Thyroid gland (tissue), 4 donors: ENCODE data around the gene ZNF839. TPM values are rescaled to one million over a fixed set of nuclear protein-coding genes. Genes with fewer than 3 reads are reported as not detected.

Experiments
- DNase-seq, 2 donors: peaks; one replicate each; pipeline ENCODE4 v3.0.0-alpha.2; 2019
- H3K27ac ChIP-seq, 3 donors: fragments of 200-600 bp; sonication (generic); 1 replicate in 2 of 3; 2 replicates in 1 of 3; pipeline ENCODE4 v1.5.1; 2016 to 2019; ENCODE audit warnings: mild to moderate bottlenecking in 1 of 3, moderate library complexity in 1 of 3
- H3K27me3 ChIP-seq: fragments of 200-600 bp; sonication (generic); one replicate; pipeline ENCODE4 v1.5.1; 2019
- H3K36me3 ChIP-seq, 2 donors: fragments of 200-600 bp; sonication (generic); one replicate each; pipeline ENCODE4 v1.5.1; 2016 to 2019
- H3K4me1 ChIP-seq, 2 donors: fragments of 200-600 bp; sonication (generic); one replicate each; pipeline ENCODE4 v1.5.1; 2017 to 2019
- H3K4me3 ChIP-seq, 3 donors: fragments of 200-600 bp; sonication (generic); replicated peaks in 1 of 3; 1 replicate in 2 of 3; 2 replicates in 1 of 3; pipeline ENCODE4 v1.5.1; 2016; ENCODE audit warnings: mild to moderate bottlenecking in 1 of 3
- H3K9me3 ChIP-seq: fragments of 200-600 bp; sonication (generic); one replicate; pipeline ENCODE4 v1.5.1; 2017
- CTCF ChIP-seq, 6 experiments: fragments of 200-600 bp in 3 of 6; fragments of 450-650 bp in 3 of 6; sonication (generic) in 3 of 6; IDR thresholded peaks; one replicate each; pipeline ENCODE4 v1.5.1; 2016 to 2019; ENCODE audit warnings: antibody characterized with exemption in 6 of 6, mild to moderate bottlenecking in 2 of 6, inconsistent platforms in 1 of 6, moderate library complexity in 1 of 6
- POLR2A ChIP-seq, 2 donors: fragments of 450-650 bp; IDR thresholded peaks; one replicate each; pipeline ENCODE4 v1.6.1; 2017; ENCODE audit warnings: antibody characterized with exemption in 2 of 2, mild to moderate bottlenecking in 2 of 2, moderate library complexity in 1 of 2
- WGBS, 2 donors: methylation state at CpG; one replicate each; pipeline ENCODE4 v1.1.5; 2017; 5-methylcytosine and 5-hydroxymethylcytosine counted together
- intact Hi-C: fragments of 100-400 bp; cut with DNase I; formaldehyde crosslinking; loops from one replicate; pipeline ENCODE4 v1.15.1; 2023
- total RNA-seq, 4 donors: library from RNA; depleted of rRNA; stranded (reverse); fragments of >200 nt; gene quantifications; one replicate each; pipeline ENCODE4 v1.2.3, GENCODE V29; 2016

ZNF839 gene
- total RNA-seq, 4 donors from 2014 or later = 9.1 to 14.2 (median 12.9) TPM

DNA sequence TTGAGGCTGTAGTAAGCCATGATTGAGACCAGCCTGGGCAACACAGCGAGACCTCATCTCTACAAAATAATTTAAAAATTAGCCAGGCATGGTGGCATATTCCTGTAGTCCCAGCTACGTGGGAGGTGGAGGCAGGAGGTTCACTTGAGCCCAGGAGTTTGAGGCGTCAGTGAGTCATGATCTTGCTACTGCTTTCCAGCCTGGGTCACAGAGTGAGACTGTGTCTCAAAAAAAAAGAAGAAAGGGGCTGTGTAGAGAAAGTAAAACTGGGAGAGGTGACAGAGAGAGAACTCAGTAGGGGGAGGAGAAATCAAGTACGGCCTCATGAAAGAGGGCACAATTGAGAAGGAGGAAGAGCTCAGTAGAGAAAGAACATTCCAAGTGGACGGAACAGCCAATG, 55.6 kb downstream of the ZNF839 start:
- TF ChIP-seq CTCF (IDR thresholded peaks at IDR 0.05) (no peak), POLR2A (IDR thresholded peaks at IDR 0.05) (no peak)
- Histone ChIP-seq H3K4me1 (peaks cover 0 to 5% of the 10 kb centered on the region in 2 donors), H3K27me3 (no peaks in the 10 kb centered on the region), H3K4me3 (no peak overlapping the region), H3K36me3 (peaks cover 0 to 5% of the 10 kb centered on the region in 2 donors), H3K9me3 (no peaks in the 10 kb centered on the region), H3K27ac (no peak overlapping the region)
- intact Hi-C loops = no loop called here
- DNase-seq = no peak
- 93 to 95% methylated on average over 5 of the region's 5 CpGs for WGBS, 2 donors

GRCh38 chr14:102377696-102378095, 58.1 kb downstream of the ZNF839 start:
- H3K9me3 ChIP-seq = no peaks in the 10 kb centered on the region
- intact Hi-C loops = no loop called here
- H3K36me3 ChIP-seq = peaks cover 0 to 5% of the 10 kb centered on the region in 2 donors
- no peak overlapping the region for H3K27ac ChIP-seq
- no peaks in the 10 kb centered on the region for H3K27me3 ChIP-seq
- TF ChIP-seq CTCF (IDR thresholded peaks at IDR 0.05) = no peak
- no peak for TF ChIP-seq POLR2A (IDR thresholded peaks at IDR 0.05)
- H3K4me3 ChIP-seq = no peak overlapping the region
- DNase-seq = no peak
- H3K4me1 ChIP-seq = peaks cover 0 to 5% of the 10 kb centered on the region in 2 donors

DNA sequence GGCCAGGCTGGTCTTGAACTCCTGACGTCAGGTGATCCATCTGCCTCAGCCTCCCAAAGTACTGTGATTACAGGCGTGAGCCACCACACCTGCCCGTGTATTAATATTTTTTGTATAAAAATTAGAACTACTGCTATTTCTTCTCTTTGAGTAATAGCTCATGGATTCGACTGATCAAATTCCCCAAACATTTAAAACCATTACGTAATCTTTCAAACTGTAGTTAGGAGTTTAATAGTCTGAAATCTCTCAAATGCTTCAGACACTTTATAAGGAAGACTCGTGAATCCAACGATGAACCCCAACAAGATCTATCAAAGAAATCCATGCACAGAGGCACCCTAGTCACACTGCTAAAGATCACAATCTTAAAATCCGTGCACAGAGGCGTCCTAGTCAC, 59.3 kb downstream of the ZNF839 start:
- no peak overlapping the region for H3K27ac ChIP-seq
- TF ChIP-seq POLR2A (IDR thresholded peaks at IDR 0.05) (no peak), CTCF (IDR thresholded peaks at IDR 0.05) (no peak)
- H3K4me3 ChIP-seq = no peak overlapping the region
- intact Hi-C loops = no loop called here
- H3K36me3 ChIP-seq = peaks cover 0 to 5% of the 10 kb centered on the region in 2 donors
- 94 to 96% methylated on average over 9 of the region's 9 CpGs for WGBS, 2 donors
- H3K9me3 ChIP-seq = no peaks in the 10 kb centered on the region
- H3K4me1 ChIP-seq = peaks cover 0 to 5% of the 10 kb centered on the region in 2 donors
- DNase-seq = no peak
- H3K27me3 ChIP-seq = no peaks in the 10 kb centered on the region

DNA sequence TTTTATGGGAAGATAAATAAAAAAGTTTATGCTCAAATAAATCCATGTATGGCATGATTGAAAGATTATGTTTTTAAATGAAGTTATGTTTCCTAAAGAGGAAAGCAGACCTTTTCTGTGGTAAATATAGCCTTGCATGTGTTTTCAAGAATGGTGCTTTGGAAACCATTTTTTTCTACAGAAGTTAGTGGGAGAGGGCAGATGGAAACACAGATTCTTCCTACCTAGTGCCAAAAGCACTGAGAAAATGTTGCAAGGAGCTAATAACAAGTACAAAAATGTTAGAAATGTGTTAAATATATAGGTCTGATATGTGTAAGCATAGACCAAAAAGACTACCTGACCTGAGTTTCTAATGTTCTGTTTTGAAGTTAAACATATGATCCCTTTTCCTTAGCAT, 67.5 kb downstream of the ZNF839 start:
- Histone ChIP-seq H3K36me3 (no peaks in the 10 kb centered on the region), H3K4me3 (no peak overlapping the region), H3K9me3 (no peaks in the 10 kb centered on the region), H3K27me3 (no peaks in the 10 kb centered on the region), H3K4me1 (no peaks in the 10 kb centered on the region), H3K27ac (no peak overlapping the region)
- TF ChIP-seq POLR2A (IDR thresholded peaks at IDR 0.05) (no peak), CTCF (IDR thresholded peaks at IDR 0.05) (no peak)
- intact Hi-C loops = no loop called here
- DNase-seq = no peak

DNA sequence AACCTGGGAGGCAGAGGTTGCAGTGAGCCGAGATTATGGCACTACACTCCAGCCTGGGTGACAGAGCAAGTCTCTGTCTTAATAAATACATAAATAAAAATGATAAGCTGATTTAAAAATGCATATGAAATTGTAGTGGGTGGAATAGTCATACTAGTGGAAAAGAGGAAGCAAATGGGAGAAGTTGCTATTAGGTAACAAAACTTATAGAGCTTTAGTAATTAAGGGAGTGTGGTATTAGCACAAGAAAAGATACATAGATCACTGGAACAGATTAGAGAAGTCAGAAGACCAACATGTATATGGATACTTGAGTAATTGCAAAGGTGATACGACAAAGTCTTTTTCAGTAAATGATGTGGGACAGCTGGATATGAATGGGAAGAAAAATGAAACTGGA, 69.7 kb downstream of the ZNF839 start:
- intact Hi-C loops = no loop called here
- no peak overlapping the region for H3K27ac ChIP-seq
- H3K9me3 ChIP-seq = no peaks in the 10 kb centered on the region
- 94 to 95% methylated on average over 2 of the region's 2 CpGs for WGBS, 2 donors
- H3K27me3 ChIP-seq = no peaks in the 10 kb centered on the region
- DNase-seq = no peak
- H3K4me1 ChIP-seq = no peaks in the 10 kb centered on the region
- no peak overlapping the region for H3K4me3 ChIP-seq
- no peaks in the 10 kb centered on the region for H3K36me3 ChIP-seq
- TF ChIP-seq CTCF (IDR thresholded peaks at IDR 0.05) = no peak
- TF ChIP-seq POLR2A (IDR thresholded peaks at IDR 0.05) = no peak
